Osteoblast (primary cell): Measurements from ENCODE around the gene TMEM270. TPM values are rescaled to one million over a fixed set of nuclear protein-coding genes. Genes with fewer than 3 reads are reported as not detected.

ENCODE experiments used
- DNase-seq: peaks from one replicate; pipeline ENCODE4 v3.0.0; 2011; ENCODE audit warnings: low spot score, mixed read lengths; ENCODE audit not compliant: insufficient read length; ENCODE audit errors: missing footprints
- H2AFZ ChIP-seq: 2 replicates; pipeline ENCODE4 v1.6.0; 2011; ENCODE audit warnings: mild to moderate bottlenecking, low read length
- H3K27ac ChIP-seq: 2 replicates; pipeline ENCODE4 v1.5.1; 2011; ENCODE audit warnings: mild to moderate bottlenecking, low read depth, low read length, moderate library complexity
- H3K27me3 ChIP-seq: 2 replicates; pipeline ENCODE4 v1.6.0; 2012; ENCODE audit warnings: mild to moderate bottlenecking, control low read depth, inconsistent platforms, low read length, moderate library complexity; ENCODE audit not compliant: insufficient read depth
- H3K36me3 ChIP-seq: 2 replicates; pipeline ENCODE4 v1.5.1; 2011; ENCODE audit warnings: mild to moderate bottlenecking, low read length, control low read depth, moderate library complexity; ENCODE audit not compliant: insufficient read depth
- H3K4me1 ChIP-seq: 2 replicates; pipeline ENCODE4 v1.5.1; 2011; ENCODE audit warnings: mild to moderate bottlenecking, low read length, control low read depth, moderate library complexity; ENCODE audit not compliant: insufficient read depth
- H3K4me2 ChIP-seq: 2 replicates; pipeline ENCODE4 v1.6.0; 2011; ENCODE audit warnings: mild to moderate bottlenecking, low read length; ENCODE audit not compliant: insufficient read depth
- H3K4me3 ChIP-seq: fragments of 200-600 bp; sonication (generic); 3 replicates; pipeline ENCODE4 v1.5.1; 2012; ENCODE audit warnings: mild to moderate bottlenecking, low read length, inconsistent platforms; ENCODE audit not compliant: insufficient read depth
- H3K79me2 ChIP-seq: 2 replicates; pipeline ENCODE4 v1.6.0; 2012; ENCODE audit warnings: mild to moderate bottlenecking, low read length, control low read depth, inconsistent platforms; ENCODE audit not compliant: insufficient read depth
- H3K9me3 ChIP-seq: 2 replicates; pipeline ENCODE4 v1.5.1; 2011; ENCODE audit warnings: low read depth, low read length, control low read depth
- H4K20me1 ChIP-seq: 2 replicates; pipeline ENCODE4 v1.6.0; 2012; ENCODE audit warnings: mild to moderate bottlenecking, low read length, control low read depth; ENCODE audit not compliant: insufficient read depth
- total RNA-seq: library from RNA; depleted of rRNA; stranded (reverse); fragments of >200 nt; gene quantifications from 2 replicates; pipeline ENCODE4 v1.2.3, GENCODE V29; 2012
- TF ChIP-seq, protein P1 (sequence below): IDR thresholded peaks from 2 replicates; pipeline ENCODE4 v1.5.1; 2011; ENCODE audit warnings: mild to moderate bottlenecking, low read depth, low read length, moderate library complexity; ENCODE audit errors: extremely low read depth

Gene TMEM270
- total RNA-seq, 1 donor: not detected

DNA sequence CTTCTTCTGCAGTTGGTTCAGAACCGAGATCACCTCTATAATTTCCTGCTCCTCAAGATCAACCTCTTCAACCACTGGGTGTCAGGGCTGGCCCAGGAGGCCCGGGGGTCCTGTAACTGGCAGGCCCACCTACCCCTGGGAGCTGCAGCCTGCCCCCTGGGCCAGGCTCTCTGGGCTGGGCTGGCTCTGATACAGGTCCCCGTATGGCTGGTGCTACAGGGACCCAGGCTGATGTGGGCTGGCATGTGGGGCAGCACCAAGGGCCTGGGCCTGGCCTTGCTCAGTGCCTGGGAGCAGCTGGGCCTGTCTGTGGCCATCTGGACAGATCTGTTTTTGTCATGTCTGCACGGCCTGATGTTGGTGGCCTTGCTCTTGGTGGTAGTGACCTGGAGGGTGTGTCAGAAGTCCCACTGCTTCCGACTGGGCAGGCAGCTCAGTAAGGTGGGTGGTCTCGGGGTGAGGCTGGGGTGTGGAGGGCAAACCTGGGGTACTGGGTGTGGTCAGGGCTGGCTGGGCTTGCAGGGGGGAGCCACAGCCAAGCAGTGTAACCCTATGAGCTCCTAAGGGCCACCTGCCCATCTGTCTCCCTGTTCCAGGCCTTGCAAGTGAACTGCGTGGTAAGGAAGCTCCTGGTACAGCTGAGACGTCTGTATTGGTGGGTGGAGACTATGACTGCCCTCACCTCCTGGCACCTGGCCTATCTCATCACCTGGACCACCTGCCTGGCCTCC, 4.2 kb downstream of the TMEM270 start:
- Histone ChIP-seq H3K79me2 (no peaks in the 10 kb centered on the region), H3K27ac (no peak overlapping the region), H3K27me3 (no peaks in the 10 kb centered on the region), H3K4me3 (no peak overlapping the region), H4K20me1 (no peaks in the 10 kb centered on the region), H2AFZ (no peak overlapping the region), H3K9me3 (no peaks in the 10 kb centered on the region), H3K4me2 (no peak overlapping the region), H3K4me1 (no peaks in the 10 kb centered on the region), H3K36me3 (no peaks in the 10 kb centered on the region)
- peak; percentile 26 for DNase-seq
- TF ChIP-seq, protein P1, sequence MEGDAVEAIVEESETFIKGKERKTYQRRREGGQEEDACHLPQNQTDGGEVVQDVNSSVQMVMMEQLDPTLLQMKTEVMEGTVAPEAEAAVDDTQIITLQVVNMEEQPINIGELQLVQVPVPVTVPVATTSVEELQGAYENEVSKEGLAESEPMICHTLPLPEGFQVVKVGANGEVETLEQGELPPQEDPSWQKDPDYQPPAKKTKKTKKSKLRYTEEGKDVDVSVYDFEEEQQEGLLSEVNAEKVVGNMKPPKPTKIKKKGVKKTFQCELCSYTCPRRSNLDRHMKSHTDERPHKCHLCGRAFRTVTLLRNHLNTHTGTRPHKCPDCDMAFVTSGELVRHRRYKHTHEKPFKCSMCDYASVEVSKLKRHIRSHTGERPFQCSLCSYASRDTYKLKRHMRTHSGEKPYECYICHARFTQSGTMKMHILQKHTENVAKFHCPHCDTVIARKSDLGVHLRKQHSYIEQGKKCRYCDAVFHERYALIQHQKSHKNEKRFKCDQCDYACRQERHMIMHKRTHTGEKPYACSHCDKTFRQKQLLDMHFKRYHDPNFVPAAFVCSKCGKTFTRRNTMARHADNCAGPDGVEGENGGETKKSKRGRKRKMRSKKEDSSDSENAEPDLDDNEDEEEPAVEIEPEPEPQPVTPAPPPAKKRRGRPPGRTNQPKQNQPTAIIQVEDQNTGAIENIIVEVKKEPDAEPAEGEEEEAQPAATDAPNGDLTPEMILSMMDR: no peak

DNA sequence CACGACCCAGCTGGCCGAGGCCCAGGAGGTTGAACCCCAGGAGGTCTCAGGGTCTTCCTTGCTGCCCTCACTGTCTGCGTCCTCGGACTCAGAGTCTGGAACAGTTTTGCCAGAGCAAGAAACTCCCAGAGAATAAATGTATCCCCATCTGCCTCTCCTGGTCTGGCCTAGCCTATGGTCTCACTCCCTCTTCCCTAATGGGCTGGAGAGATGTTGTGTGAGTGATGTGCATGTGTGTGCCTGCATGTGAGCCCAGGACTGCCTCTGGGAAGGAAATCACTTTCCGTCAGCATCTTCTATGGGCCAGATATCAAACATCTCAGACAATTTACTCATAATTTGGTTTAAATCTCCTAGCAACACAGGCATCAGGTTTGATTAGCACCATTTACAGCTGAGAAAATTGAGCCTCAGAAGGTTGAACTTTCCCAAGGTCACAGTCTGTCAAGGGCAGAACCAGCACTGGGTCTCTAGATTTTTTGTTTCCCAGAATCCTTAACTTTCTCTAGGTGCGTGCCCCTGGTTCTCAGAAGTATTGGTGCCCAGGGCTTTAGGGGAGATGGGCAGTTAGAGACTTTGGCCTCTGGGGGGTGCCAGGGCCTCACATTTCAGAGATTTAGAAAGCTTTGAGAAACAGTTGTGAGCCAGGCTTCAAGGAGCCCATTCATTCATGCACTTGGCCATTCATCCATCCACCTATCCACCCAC, 4.9 kb downstream of the TMEM270 start:
- TF ChIP-seq, protein P1: peak; percentile 82
- H2AFZ ChIP-seq: no peak overlapping the region
- H3K4me2 ChIP-seq: no peak overlapping the region
- H3K27me3 ChIP-seq: no peaks in the 10 kb centered on the region
- H3K79me2 ChIP-seq: no peaks in the 10 kb centered on the region
- H3K36me3 ChIP-seq: no peaks in the 10 kb centered on the region
- DNase-seq: peak; percentile 95
- no peaks in the 10 kb centered on the region for H3K4me1 ChIP-seq
- H3K9me3 ChIP-seq: no peaks in the 10 kb centered on the region
- H3K27ac ChIP-seq: no peak overlapping the region
- no peak overlapping the region for H3K4me3 ChIP-seq
- no peaks in the 10 kb centered on the region for H4K20me1 ChIP-seq

DNA sequence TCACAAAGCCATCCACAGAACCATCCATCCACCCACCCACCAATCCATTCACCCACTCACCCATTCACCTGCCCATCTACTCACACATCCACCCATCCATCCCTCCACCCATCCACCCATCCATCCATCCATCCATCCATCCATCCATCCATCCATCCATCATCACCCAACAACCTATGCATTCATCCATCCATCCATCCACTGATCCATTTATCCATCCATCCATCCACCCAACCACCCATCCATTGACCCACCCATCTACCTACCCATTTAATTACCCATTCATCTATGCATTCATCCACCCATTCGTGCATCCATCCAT, 5.4 kb downstream of the TMEM270 start:
- no peak for DNase-seq

More for the DNA sequence above, 5.4 kb downstream of the TMEM270 start:
- H4K20me1 ChIP-seq: no peaks in the 10 kb centered on the region
- H3K36me3 ChIP-seq: no peaks in the 10 kb centered on the region
- H3K27ac ChIP-seq: no peak overlapping the region
- no peaks in the 10 kb centered on the region for H3K9me3 ChIP-seq
- no peak overlapping the region for H2AFZ ChIP-seq
- H3K4me3 ChIP-seq: no peak overlapping the region
- TF ChIP-seq, protein P1: no peak
- no peaks in the 10 kb centered on the region for H3K27me3 ChIP-seq
- no peak overlapping the region for H3K4me2 ChIP-seq
- H3K4me1 ChIP-seq: no peaks in the 10 kb centered on the region
- H3K79me2 ChIP-seq: no peaks in the 10 kb centered on the region
